GM19463 (cell line): ENCODE data around the gene ADTRP.

Experiments
- ATAC-seq: cut with Tn5 transposase; IDR thresholded peaks from one replicate; pipeline ENCODE4 v1.9.1; 2021; ENCODE audit warnings: mild to moderate bottlenecking, moderate library complexity; ENCODE audit not compliant: unreplicated experiment

ADTRP gene

GRCh38 chr6:11775791-11776409, 2.7 kb downstream of the ADTRP start:
- no peak for ATAC-seq

GRCh38 chr6:11774426-11774825, 4.2 kb downstream of the ADTRP start:
- no peak for ATAC-seq

DNA sequence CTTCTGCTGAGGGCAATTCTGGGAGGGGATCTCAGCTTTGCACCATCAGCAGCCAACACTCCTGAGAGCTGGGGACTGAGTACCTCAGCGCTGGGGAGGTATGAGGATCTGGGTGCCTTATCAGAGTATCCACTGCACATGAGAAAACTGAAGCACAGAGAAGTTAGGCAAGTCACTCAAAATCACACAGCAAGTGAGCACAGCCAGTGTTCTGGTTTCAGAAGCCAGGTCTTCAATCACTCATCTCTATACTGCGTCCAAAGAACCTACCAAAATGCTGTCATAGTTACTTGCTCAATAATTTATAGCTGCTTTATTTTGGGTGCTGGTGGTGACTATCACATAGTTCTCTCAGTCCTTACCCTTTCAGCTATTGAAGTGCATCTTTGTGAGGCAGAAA, 5.0 kb downstream of the ADTRP start:
- no peak for ATAC-seq

GRCh38 chr6:11773013-11773412, 5.6 kb downstream of the ADTRP start:
- no peak for ATAC-seq

- no peak for ATAC-seq
Measured at GRCh38 chr6:11772109-11772825, 6.3 kb downstream of the ADTRP start.

DNA sequence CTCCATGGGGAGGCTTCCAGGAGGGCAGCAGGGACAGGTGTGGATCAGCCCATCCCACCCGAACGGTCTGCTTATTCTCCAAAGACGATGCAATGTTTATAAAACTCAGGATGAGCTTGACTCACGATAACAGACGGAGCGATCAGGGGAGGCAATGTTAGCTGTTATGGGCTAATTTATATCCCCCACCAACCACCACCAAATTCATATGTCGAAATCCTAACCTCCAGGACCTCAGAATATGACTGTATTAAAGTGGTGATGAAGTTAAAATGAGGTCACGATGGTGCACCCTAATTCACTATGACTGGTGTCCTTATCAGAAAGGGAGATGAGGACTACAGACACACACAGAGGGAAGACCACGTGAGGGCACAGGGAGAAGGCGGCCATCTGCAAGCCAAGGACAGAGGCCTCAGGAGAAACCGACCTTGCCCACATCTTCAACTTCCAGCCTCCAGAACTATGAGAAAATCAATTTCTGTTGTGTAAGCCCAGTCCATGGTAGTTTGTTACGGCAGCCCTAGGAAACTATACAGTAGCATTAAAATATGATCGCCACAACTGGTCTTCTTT, 7.0 kb downstream of the ADTRP start:
- no peak for ATAC-seq

- ATAC-seq: no peak
Measured at GRCh38 chr6:11770546-11771466, 7.8 kb downstream of the ADTRP start.

GRCh38 chr6:11769811-11770545, 8.6 kb downstream of the ADTRP start:
- no peak for ATAC-seq

DNA sequence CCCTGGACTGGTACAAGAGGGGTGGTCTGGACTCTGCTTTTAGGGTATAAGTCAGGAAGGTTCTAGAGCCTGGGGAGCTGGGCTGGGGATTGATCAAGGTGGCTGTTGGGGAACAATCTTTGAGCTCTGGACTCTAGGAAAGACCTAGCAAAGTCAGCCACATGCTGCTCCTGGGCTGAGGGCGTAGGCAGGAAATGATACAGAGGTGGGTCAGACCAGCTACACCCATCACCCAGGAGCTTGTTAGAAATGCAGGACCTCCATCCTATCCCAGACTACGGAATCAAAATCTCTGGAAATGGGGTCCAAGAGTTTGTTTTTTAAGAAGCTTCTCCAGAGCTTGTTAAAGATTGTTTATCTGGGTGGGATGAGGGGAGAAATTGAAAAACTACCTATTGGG, 9.4 kb downstream of the ADTRP start:
- no peak for ATAC-seq

GRCh38 chr6:11767978-11768756, 10.4 kb downstream of the ADTRP start:
- ATAC-seq: no peak

- ATAC-seq: no peak
Measured at GRCh38 chr6:11767458-11767857, 11.1 kb downstream of the ADTRP start.

- no peak for ATAC-seq
Measured at GRCh38 chr6:11766589-11767450, 11.8 kb downstream of the ADTRP start.

- no peak for ATAC-seq
Measured at GRCh38 chr6:11766043-11766442, 12.6 kb downstream of the ADTRP start.

GRCh38 chr6:11764250-11764604, 14.4 kb downstream of the ADTRP start:
- no peak for ATAC-seq

GRCh38 chr6:11763460-11764249, 14.9 kb downstream of the ADTRP start:
- no peak for ATAC-seq

DNA sequence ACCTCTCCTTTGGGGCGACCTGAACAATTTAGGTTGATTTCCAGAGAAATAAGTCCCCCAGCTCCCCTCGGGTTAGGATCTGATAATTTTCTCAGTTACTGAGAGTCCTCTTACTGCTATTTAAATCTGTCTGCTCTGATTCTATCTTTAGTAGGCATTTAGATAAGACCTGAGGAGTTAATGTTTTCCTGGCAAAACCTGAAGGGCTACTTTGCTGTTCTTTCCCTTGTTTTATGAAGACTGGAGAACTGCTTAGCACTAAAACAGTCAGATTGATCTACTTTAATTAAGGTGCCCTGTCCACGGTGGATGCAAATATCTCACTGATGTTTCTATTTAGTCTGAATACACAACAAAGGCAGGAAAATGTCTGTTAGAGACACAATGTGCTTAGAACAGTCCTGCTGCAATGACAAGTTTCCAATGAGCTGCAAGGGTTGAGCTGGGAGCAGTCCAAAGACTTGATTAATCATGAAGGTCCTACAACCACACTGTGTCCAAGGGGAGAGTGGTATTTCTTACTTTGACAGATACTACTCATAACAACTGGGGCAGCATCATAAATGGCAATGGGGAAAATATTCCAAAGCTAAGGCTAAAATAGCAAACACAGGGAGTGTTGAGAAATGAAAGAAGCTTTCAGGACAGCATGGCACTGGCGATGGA, 15.7 kb downstream of the ADTRP start:
- ATAC-seq: no peak

DNA sequence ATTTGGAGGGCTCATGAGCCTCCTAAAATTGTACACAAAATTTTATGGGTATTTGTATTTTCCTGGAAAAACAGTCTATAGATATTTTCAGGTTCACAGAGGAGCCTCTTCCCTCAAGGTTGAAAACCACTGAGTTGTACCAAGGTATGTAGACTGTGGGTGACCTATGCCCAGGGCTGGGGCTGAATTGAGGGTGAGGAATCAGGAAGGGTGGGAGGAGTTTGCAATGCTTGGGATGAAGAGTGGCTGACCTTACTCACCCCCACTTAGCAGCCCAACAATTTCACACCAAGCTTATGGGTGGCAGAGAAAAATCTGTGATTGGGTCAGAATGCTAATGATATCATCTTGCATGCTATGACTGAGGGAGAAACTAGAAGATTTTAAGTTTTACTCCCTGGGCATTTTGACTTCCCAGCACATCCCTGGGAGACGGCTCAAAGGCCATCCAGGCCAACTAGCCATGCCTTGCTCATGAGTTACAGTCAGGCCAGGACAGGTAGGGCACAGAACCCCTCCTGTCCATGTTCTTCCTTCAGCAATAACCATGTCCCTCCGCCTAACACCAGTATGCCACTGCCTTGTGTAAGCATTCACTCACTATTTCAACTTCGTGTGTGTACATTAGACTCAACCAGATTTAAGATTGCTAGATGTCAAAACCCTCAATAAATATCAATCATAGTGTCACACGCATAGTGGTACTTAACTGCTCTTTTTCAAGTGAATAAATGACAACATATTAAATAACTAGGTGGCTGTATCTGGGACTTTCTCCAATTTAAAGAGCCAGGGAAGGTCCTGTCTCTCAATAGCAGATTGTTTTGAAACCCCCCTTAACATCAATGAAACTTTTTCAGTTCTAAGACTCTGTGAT, 16.6 kb downstream of the ADTRP start:
- no peak for ATAC-seq
